Skeletal muscle cell (primary cell): ENCODE results near the gene BACE1.
A peak's percentile ranks its signal among the peaks of the same experiment; 100 is the strongest.
"Not testable (repeated sequence)": the region's sequence is repeated elsewhere in the genome, so short reads cannot be mapped to it uniquely, and the experiment has no call there.

Experiments
- DNase-seq: peaks from one replicate; pipeline ENCODE4 v3.0.0-alpha.2; 2010; ENCODE audit warnings: low read depth
- H3K4me3 ChIP-seq: 2 replicates; pipeline ENCODE4 v1.5.1; 2011; ENCODE audit warnings: low read depth, mild to moderate bottlenecking, control low read depth, low read length, moderate library complexity

BACE1 gene

DNA sequence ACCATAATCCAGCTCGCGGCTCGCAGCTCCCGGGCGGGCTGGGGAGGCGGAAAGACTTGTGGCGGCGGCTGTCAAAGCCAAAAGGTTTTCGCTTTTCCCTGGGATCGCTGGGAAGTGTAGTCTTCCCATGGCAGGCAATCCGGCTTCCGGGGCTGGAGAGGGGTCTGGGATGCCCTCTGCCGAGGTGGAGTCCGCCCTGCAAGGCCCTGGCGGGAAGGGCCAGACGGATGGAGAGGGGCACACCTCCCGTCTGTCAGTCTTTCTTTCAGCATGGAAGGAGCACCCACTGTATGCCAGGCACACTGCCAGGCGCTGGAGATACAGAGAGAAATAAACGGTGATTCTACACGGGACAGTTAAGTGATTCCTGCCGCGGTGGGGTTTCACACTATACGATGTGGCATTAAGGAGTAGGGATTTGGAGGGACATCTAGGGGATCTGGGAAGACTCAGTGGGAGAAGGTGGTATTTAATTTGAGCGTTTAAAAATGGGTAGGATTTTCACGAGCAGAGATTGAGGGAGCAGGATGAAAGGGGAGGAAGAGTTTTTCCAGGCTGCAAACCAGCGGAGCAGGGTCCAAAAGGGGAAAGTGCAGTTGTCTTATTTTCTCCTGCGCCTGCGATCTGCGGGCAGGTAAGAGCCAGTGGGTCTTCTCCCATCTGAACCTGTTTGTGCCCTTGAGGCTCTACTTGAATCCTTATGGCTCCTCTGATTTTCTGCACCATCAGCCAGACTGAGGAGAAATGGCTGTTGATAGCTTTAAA, at the start of gene BACE1:
Gene BACE1 (minus strand): TSS at position 60 of the 765 bp plus-strand sequence. CDS start 461 bp downstream, outside the sequence.
- peak within 1 kb of the TSS; percentile 83 for H3K4me3 ChIP-seq
- peak; percentile 46 for DNase-seq

DNA sequence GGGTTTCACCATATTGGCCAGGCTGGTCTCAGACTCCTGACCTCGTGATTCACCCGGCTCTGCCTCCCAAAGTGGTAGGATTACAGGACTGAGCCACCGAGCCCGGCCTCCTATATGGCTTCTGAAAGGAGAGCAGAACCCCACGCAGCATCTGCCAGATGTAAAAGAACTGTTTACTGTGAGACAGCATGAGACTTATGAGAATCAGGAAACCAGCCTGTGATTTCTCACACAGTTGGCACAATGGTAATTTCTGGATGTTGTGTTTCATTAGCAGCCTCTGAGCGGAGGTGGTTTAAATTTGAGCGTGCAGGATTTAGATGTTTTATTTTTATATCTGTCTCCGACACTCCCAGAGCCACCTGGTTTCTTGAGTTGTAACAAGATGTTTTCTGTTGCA, 45.4 kb upstream of the BACE1 start:
- DNase-seq = no peak
- H3K4me3 ChIP-seq = no peak overlapping the region

DNA sequence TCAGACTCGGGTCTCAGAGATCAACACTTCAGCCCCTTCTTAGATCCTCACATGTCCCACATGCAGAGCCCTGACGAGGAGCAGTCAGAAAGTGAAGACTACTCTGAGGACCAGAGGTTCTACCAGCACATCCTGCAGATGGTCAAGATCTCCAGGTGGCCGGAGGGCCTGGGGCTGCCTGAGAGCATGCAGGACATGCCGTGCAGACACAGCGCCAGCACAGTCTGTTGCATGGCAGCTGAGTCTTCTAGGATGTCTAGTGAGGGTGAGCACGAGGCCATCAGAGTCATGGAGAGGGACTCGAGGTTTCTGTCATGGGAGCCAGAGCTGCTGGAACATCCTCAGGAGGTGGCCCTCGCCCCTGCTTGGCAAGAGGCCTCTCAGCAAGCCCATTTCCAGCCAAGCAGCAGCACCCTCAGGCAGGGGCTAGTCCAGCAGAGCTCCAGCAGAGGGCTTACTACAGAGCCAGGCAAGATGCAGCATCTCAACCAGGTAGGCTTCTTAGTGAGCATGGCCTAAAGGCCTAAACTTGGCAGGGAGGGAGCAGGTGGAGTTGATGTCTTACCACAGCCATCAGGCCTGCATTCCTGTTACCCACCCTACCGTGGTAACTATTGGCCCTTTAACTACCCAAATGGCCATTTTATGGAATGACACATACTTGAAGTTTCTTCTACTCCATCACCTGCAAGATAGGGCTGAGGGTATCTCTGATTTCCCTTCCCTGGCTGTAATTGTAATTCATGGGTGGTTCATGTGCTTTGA, 40.3 kb upstream of the BACE1 start:
- no peak for DNase-seq
- H3K4me3 ChIP-seq = no peak overlapping the region

DNA sequence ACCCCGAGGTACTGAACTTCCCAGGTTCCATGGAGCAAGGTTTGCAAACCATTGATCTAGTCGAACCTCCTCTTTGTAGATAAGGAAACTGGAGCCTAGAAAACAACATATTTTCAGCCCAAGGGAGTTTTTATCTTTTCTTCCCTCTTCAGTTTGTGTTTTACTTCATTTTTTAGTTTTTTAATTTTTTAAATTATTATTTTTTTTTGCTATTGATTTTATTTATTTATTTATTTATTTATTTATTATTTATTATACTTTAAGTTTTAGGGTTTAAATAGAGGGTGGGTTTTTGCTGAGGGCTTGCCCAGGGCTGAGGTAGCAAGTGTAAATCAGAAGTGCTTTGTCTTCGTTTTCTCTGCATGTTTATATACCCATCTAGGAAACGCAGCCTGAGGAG, 38.5 kb upstream of the BACE1 start:
- H3K4me3 ChIP-seq = no peak overlapping the region
- DNase-seq = no peak

DNA sequence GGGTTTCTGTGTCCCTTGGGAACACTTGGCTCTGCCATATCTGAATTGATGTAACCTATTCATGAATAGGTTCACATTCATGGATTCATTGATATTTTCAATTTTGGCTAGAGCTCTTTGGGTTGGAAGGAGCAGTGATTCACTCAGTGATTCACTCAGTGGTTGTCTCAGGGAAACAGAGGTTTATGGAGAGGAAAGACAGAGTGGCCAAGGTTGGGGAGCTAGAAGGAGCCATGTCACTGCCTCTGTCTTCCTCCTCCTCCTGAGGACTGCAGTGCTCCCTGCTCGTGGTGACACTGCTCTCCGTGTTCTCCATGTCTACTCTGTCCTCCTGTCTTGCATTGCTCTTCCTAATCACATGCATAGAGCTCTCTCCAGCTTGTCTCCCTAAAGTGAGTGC, 29.0 kb upstream of the BACE1 start:
- DNase-seq = no peak
- no peak overlapping the region for H3K4me3 ChIP-seq

DNA sequence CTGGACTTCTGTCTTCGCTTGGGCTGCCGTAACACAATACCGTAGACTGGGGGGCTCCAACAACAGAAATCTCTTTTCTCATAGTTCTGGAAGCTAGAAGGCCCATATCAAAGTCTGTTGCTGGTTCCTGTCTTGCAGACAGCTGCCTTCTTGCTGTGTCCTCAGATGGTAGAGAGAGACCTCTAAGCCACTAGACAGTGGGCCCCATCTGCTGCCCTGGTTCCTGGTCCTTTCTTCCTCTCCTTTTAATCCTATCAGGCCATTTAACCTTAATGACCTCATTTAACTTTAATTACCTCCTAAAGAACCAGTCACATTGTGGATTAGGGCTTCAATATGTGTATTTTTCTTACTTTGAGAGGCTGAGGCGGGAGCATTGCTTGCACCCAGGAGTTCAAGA, 21.0 kb upstream of the BACE1 start:
- no peak for DNase-seq
- H3K4me3 ChIP-seq = no peak overlapping the region

DNA sequence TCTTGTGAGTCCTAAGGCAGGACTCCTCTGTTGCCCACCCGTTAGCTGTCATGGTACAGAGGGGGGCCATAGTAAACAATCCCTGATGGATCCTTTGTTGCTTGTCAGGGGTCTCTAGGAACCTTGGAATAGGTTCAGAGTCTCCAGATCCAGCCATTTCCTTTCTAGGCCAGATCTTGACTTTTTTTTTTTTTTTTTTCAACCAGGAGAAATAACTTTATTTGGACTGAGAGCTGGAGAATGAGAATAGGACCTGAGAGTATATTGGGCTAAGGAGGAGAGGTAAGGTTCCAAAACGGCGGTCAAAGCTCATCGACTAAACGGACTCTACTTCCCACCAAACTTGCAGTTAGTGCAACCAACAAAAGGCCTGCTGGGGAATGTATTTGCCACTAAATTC, 19.3 kb upstream of the BACE1 start:
- DNase-seq = no peak
- H3K4me3 ChIP-seq = no peak overlapping the region

DNA sequence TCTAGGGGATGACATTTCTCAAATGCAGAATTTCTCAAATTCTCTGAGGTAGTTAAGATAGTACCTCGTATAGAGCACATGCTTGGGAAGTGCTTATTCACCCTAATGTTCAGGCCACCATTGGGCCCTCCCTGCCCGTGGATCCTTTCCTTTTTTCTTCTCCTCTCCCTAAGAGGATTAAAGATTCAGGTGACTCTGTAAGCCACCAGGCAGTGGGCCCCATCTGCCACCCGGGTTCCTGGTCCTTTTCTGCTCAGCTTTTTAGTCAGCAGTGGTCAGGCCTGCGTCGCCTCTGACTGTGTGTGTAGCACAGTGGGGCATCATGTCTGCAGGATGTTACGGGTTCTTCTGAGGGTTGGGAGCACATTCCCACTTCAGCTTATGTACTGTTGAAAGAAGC, 18.8 kb upstream of the BACE1 start:
- no peak for DNase-seq
- no peak overlapping the region for H3K4me3 ChIP-seq

DNA sequence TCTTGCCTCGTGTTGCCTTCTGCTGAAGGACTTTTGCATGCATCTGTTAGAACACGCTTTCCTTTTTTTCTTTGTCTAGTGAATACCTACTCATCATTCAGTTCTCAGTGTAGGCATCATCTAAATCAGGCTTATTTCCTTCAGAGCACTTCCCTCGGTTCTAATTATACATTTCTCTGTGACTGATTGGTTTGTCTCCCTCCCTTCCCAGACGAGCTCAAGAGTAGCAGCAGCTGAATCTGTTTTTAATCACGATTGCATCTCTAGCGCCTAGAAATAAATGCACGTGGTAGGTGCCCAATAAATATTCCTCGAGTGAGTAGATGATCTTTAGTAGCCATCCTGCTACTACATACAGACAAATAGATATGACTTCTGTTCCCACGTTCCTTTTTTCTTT, 17.9 kb upstream of the BACE1 start:
- no peak for DNase-seq
- H3K4me3 ChIP-seq = no peak overlapping the region

DNA sequence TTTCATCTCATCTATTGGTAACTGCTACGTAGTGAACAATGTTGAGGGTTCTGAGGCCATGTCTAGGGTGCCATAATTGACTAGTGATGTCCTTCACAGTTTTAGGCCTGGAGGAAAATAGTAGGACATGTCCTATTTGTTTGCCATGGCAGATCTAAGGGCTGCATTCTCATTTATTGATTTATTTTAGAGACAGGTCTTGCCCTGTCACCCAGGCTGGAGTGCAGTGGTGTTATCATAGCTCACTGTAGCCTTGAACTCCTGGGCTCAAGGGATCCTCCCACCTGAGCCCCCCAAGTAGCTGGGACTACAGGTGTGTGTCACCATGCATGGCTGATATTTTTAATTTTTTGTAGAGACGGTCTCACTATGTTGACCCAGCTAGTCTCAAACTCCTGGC, 16.8 kb upstream of the BACE1 start:
- no peak overlapping the region for H3K4me3 ChIP-seq
- no peak for DNase-seq

DNA sequence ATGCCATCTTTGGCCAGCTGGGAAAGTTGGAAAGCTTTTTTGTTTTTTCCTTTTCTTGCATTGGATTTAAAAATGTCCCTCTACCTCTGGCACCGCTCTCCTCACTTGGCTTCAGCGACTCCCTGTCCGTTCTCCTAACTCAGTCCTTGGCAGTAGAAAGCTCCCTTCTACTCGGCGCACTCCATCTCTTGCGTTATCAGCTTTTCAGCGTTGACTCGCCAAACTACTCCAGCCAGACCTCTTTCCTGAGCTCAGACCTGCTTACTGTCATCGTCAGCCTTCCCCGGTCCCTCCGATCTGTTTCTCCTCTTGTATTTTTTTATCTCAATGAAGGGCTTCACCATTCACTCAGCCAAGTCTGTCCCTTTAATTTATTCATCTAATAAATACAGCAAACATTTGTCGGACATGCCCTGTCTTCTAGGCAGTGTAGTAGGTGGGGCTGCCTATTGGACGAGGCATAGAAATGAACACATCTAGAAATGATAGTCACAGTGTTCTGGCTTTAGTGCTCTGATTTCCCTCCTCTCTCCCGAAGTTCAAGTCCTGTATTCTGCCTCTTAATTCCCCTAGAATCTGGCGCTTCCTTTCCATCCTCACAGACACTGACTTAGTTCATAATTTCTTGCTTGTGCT, 12.4 kb upstream of the BACE1 start:
- DNase-seq = no peak
- peak overlapping the region; percentile 84 for H3K4me3 ChIP-seq

DNA sequence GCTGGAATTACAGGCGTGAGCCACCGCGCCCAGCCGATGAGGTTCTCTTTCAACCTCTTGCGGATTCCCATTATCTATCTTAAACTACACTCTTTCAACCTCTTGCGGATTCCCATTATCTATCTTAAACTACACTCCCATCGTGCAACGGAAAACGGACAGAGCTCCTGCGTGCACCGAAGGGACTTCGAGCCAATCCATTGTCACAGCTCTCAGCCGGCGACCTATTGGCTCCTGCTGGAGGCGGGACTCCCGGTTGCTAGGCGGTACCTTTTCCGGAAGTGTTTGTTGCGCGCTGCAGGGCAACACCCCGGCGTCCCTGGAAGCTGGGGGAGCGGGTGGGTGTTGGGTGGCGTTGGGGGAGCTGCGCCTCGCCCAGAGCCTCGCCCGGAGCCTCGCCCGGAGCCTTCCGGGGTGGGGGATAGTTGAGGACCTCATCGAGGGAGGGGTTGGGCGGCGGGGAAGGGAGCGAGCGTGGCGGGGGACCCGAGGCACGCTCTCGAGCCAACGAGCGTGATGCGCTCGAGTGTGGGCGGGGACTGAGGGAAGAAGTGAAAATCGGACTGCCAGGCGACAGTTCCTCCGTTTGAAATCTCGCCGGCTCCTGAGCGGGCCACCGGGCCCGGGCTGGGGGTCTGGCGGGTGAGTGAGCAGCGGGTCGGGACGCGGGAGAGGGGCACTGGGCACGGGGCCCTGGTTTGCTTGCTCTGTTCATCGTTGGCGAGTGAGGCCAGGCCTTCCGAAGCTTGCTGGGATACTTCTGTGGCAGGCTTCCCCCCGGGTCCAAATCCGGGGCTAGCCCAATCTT, 11.7 kb upstream of the BACE1 start, which contains the start of gene CEP164:
Gene CEP164 (plus strand): TSS at position 288 of the 808 bp plus-strand sequence. CDS start 10,733 bp downstream, outside the sequence.
- peak; percentile 88 for DNase-seq
- H3K4me3 ChIP-seq = peak within 1 kb of the TSS; percentile 84

DNA sequence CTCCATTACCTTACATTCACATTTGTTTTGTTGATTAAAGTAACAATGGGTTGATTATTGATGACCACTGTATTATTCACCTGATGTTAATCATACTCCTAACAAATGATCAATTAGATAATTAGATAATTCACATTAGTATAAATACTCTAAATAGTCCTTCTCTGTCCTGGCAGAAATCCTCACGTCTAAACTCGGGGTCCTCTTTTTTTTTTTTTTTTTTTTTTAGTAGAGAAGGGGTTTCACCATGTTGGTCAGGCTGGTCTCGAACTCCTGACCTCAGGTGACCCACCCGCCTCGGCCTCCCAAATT, 11.2 kb upstream of the BACE1 start:
- peak overlapping the region; percentile 84 for H3K4me3 ChIP-seq
- DNase-seq = not testable (repeated sequence)

DNA sequence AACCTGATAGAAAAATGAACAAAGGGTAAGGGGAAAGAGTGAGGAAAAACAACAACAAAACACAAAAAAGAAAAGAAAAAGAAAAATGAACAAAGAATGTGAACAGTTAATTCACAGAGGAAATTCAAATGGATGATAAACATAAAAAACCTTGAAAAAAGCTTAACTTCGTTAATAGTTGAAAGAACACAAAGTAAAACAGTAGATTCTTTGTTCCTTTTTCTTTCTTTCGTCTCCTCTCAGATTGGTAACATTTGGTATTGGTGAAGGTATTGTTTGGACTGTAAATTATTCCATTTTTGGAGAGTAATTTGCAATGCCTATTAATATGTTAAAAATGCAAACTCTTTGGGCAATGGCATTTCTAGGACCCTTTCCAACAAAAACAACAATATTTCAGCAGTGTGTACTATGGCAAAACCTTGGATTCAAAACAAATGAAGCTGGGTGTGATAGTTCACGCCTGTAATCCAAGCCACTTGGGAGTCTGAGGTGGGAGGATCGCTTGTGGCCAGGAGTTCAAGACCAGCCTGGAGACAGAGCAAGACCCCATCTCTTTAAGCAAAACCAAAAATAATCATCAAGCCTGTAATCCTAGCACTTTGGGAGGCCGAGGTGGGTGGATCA, 3.3 kb upstream of the BACE1 start:
- no peak overlapping the region for H3K4me3 ChIP-seq
- DNase-seq = no peak

DNA sequence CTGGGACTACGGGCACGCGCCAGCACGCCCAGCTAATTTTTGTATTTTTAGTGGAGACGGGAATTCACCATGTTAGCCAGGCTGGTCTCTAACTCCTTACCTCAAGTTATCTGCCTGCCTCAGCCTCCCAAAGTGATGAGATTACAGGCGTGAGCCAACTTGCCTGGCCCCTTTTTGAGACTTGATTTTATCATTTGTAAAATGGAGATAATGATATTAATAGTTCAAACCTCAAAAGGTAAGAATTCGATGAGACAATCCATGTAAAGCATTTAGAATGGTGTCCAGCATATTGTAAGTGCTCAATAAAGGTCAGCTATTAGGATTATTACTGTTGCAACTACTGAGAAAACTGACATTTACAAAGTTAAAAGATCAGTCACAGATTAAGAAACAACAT, 2.7 kb upstream of the BACE1 start:
- DNase-seq = no peak
- H3K4me3 ChIP-seq = no peak overlapping the region

DNA sequence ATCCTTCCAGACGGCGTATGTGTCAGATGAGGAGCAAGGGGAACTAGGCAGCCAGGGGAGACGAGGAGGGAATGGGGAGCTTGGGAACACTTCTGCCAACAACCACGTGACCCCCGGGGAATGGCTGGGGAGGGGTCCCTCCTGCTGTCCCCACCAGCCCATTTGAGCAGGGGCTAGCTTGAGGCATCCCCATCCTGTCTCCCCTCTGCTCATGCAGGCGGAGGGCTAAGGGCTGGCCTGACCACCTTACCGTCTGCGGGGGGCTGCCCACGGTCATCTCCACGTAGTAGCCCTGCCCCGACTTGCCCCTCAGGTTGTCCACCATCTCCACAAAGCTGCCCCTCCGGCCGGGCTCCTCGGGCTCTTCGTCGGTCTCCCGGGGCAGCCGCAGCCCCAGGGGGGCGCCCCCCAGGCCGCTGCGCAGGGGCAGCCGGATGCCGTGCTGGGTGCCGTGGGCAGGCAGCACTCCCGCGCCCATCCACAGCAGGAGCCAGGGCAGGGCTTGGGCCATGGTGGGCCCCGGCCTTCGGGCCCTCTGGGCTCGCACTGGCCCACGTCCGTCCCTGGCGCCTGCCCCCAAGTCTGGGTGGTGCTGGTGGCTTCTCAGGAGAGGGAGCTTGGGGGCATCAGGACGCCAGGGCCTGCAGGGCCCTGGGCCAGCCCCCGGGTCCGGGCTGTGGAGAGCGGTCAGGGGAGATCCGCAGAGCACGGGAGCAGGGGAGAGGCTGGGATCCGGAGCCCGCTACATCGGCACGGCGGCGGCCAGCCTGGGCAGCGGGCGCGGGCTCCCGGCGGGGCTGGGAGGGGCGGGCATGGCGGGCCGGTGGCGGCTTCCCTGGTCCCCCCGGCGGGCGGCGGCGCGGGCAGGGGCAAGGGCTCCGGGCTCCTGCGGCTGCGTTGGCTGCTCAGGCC, 515 bp downstream of the BACE1 start:
- peak overlapping the region; percentile 83 for H3K4me3 ChIP-seq
- no peak for DNase-seq

DNA sequence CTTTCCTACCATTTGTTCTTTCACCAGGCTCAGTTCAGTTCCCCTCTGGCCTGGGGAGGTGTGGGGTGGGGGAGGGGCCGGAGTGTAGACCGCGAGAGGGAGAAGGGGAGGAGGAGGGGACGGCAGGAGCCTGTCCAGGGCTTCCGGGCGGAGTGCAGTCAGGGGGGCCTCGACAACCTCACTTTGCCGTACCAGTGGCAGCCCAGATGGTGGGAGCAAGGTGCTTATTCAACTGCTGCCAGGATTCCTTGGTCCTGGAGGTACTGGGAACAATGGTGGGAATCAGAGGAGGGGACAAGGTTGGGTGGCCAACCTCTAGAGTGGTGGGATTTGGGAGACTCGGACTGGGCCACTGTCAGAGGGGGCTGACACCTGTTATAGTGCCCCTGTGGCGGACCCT, 1.2 kb downstream of the BACE1 start:
- H3K4me3 ChIP-seq = peak overlapping the region; percentile 83
- no peak for DNase-seq
